NCI-H510A treated with DMSO at 0.1 percent for 48 hours (cell line): ENCODE results near the gene MAP3K5.
"Not testable (repeated sequence)": the region's sequence is repeated elsewhere in the genome, so short reads cannot be mapped to it uniquely, and the experiment has no call there.

Experiments
- DNase-seq: peaks from one replicate; lab custom pipeline; 2025; lab: John Stamatoyannopoulos, UW

The MAP3K5 gene

DNA sequence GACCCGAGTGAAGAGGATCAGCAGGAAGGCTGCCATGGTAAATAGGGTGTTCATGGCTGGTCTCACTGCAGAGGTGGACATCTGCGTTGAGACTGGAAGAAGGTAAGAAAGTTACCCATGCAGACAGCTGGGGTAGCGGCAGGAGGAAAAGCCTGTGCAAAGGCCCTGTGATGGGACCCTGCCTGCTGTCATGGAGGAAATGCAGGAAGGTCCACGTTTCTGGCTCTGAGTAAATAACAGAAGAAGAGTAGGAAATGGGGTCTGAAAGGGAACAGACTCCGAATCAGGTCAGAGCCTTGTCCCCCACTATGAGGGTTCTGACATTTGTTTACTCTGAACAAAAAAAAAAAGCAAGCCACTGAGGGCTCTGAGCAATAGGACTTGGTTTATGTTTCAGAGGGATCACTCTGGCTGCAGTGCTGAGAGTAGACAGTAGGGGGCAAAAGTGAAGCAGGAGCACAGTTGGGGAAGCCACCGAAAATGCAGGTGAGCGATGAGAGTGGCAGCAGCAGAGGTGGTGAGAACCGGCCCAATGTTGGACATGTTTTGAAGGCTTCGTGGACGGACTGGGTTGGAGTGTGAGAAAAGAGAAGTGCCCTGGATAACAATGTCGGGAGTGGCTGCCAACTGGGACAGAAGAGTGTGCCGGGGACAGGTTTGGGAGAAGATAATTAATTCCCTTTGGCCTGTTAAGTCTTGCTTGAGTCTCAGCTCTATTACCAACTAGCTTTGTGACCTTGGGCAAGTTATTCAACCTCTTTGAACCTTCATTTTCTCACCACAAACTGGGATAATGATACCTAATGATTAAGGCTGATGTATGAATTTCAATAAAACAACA is 184.1 kb downstream of the MAP3K5 start:
- peak; percentile 39 for DNase-seq

GRCh38 chr6:136607204-136607931 is 184.9 kb downstream of the MAP3K5 start:
- peak; percentile 49 for DNase-seq

DNA sequence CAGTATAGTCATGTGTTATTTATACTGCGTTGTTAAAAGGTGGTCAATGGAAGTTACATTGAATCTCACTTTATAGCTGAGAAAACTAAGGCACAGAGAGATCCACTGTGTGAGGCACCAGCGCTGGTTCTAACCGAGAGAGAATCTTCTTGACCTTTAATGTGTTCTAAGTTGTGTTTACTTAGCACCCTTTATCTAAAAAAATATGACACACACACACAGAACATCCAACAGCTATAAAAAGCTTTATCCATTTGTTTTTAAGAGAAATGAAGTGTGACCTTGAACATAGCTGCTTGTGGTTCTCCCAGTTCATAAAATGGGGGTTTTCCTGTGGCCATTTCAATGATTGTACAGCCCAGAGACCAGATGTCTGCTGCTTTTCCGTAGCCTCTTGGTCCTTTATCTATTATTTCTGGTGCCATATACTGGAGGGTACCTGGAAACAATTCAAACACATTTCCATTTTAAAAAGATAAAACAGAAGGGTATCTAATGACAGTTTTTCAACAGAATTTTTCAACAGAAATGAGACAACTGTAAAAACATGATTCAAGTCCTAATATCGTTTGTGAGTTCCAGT is 187.3 kb downstream of the MAP3K5 start:
- DNase-seq, result peak; percentile 41

DNA sequence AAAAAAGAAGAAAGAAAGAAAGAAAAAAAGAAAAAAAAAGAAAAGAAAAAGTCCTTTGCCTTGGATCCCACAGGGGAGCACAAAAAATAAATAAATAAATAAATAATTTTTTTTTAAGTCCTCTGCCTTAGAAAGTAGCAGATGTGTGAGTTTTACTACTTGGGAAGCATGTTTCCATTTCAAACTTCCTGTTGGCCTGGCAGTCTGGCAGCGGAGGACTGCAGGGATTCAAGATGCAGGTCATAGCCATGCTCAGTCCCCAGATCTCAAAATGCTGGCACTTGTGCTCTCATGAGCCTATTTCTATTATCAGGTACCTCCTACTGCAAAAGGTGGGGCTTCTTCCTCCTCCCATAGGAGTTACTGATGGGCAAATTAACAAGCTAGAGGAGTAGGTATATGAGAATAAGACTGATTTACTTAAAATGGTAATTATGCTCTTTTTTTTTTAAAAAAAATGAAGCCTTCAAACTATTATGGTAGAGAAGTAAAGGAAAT is 187.9 kb downstream of the MAP3K5 start:
- DNase-seq, result peak; percentile 3

- no peak for DNase-seq
Measured at GRCh38 chr6:136600818-136601217, 191.5 kb downstream of the MAP3K5 start.

GRCh38 chr6:136599329-136600011 is 192.8 kb downstream of the MAP3K5 start:
- DNase-seq, result no peak

- peak; percentile 25 for DNase-seq
Measured at GRCh38 chr6:136598048-136598447, 194.2 kb downstream of the MAP3K5 start.

DNA sequence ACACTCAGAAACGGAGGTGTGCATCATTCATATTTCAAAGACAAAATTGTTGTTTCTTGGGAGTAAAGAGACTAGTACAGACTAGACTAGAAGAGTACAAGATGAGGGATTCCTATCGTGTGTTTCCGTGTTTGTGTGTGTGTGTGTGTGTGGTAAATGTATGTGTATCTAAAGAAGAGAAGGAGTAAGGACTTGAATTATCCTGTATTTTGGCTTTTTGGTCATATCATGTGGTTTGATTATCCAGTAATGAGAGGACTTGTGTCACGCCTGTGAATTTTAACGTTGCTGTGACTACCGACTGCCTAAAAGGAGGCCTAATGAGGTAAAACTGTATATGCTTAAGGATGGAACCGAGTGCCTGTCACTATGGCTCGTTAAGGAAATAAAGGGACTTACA is 197.6 kb downstream of the MAP3K5 start:
- no peak for DNase-seq

GRCh38 chr6:136593748-136594490 is 198.4 kb downstream of the MAP3K5 start:
- peak; percentile 31 for DNase-seq

GRCh38 chr6:136592930-136593673 is 199.2 kb downstream of the MAP3K5 start:
- DNase-seq, result no peak

DNA sequence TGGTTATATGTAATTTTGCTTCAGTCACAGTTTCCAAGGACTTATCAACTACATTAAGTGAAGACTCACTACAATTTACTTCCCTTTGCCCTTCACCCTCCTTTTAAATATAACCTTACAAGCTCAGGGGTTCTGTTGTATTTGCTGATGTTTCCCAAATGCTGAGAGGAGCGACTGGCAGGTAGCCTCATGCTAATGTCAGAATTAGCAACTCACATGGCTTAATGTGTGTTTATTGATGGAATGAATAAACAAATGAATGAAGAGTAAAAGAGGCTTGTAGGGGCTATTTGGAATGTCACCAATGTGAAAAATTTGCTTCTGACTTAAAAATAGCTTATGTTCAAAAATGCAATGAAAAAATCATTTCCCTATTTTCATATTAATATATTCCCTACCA is 200.7 kb downstream of the MAP3K5 start:
- no peak for DNase-seq

GRCh38 chr6:136590846-136591245 is 201.4 kb downstream of the MAP3K5 start:
- DNase-seq, result not testable (repeated sequence)

- no peak for DNase-seq
Measured at GRCh38 chr6:136587527-136587926, 204.8 kb downstream of the MAP3K5 start.

- DNase-seq, result no peak
Measured at GRCh38 chr6:136586295-136586694, 206.0 kb downstream of the MAP3K5 start.

DNA sequence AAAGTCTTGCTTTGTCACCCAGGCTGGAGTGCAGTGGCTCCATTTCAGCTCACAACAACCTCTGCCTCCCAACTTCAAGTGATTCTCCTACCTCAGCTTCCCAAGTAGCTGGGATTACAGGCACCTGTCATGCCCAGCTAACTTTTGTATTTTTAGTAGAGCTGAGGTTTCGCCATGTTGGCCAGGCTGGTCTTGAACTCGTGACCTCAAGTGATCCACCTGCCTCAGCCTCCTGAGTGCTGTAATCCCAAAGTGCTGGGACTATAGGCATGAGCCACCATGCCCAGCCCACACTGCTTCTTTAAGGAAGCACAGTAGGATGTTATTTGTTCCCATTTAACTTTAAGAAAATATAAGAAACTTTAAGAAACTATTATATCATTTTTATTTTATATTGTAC is 206.8 kb downstream of the MAP3K5 start:
- not testable (repeated sequence) for DNase-seq

DNA sequence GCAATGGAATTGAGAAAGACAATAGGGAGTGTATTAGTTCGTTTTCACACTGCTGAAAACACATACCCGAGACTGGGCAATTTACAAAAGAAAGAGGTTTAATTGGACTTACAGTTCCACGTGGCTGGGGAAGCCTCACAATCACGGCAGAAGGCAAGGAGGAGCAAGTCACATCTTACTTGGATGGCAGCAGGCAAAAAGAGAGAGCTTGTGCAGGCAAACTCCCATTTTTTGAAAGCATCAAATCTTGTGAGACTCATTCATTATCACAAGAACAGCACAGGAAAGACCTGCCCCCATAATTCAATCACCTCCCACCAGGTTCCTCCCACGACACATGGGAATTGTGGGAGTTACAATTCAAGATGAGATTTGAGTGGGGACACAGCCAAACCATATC is 208.0 kb downstream of the MAP3K5 start:
- DNase-seq, result not testable (repeated sequence)

DNA sequence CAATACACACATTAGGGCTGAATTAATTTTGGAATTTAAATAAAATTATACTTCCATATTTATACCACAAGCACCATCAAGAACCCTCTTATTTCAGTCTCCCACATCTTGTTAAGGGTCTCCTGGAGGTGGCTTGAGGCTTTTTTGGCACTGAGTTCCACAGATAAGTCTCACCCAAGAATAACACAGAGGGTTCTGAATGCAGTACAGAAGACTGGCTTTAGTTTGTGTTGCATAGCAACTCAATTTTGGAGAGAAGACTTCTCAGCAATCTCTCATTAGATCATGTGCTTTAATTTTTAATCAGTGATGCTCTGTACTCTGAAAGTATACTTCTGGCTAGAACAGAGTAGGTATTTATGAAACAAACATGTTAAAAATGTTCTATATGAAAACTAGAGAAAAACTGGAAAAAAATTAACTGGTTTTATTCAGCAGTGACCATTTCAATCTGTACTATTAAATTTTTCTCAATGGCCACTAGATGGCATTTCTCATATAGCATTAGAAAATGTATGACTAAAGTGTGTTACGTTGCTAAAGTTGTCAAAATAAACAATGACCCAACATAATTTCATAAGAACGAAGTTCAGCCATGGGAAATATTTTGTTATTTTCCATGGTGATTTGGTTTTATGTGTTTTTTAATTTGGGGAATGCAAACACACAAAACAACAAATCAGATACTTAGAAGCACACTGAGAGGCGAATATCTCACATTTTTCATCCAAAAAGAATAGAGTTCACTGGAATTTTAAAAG is 209.4 kb downstream of the MAP3K5 start:
- DNase-seq, result peak; percentile 14

GRCh38 chr6:136579800-136580199 is 212.5 kb downstream of the MAP3K5 start:
- DNase-seq, result no peak

DNA sequence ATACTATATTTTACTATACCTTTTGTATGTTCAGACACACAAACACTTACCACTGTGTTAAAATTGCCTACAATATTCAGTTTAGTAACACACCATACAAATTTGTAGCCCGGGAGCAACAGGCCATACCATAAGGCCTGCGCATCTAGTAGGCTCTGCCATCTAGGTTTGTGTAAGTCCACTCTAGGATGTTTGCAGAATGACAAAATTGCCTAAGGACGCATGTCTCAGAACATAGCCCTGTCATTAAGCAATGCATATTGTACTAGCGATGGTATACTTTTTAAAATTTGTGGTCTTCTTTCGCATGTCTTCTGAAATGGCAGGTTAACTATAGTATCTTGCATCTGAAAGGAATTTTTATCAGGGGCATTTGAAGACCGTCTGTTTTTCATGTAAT is 215.5 kb downstream of the MAP3K5 start:
- DNase-seq, result no peak

- no peak for DNase-seq
Measured at GRCh38 chr6:136571496-136571895, 220.8 kb downstream of the MAP3K5 start.
